H1 (cell line): ENCODE data around the gene DFFB. TPM values are rescaled to one million over a fixed set of nuclear protein-coding genes. Genes with fewer than 3 reads are reported as not detected.

Experiments
- CTCF ChIA-PET: fragments of 300-600 bp; sonication (Branson Sonifier 250); formaldehyde crosslinking; loops from one replicate; lab custom pipeline; 2021; ENCODE audit not compliant: partially characterized antibody; lab: Charles Lee
- POLR2A ChIA-PET: fragments of 300-600 bp; sonication (Branson Sonifier 250); formaldehyde crosslinking; loops from one replicate; lab custom pipeline; 2021; ENCODE audit warnings: inconsistent platforms; ENCODE audit not compliant: partially characterized antibody; lab: Charles Lee
- DNase-seq, 2 experiments: peaks; one replicate each; pipeline versions ENCODE4 v3.0.0 to v3.0.0-alpha.2; 2010 to 2022; ENCODE audit warnings: low spot score in 2 of 2, low read depth in 1 of 2, mixed read lengths in 1 of 2
- FAIRE-seq: peaks from 2 replicates; lab custom pipeline; 2011; peaks lifted over from hg19 to GRCh38; lab: Jason Lieb, UNC
- H2AFZ ChIP-seq: 2 replicates; pipeline ENCODE4 v1.8.1; 2012; ENCODE audit warnings: low read length, inconsistent platforms
- H2AK5ac ChIP-seq: 2 replicates; pipeline ENCODE4 v1.6.1; 2013; ENCODE audit warnings: low read depth, low read length
- H2BK120ac ChIP-seq: replicated peaks from 2 replicates; pipeline ENCODE3; 2013; ENCODE audit warnings: low read depth, low read length, inconsistent platforms
- H2BK12ac ChIP-seq: 2 replicates; pipeline ENCODE4 v1.6.1; 2013; ENCODE audit warnings: low read depth, low read length
- H2BK15ac ChIP-seq: 2 replicates; pipeline ENCODE4 v1.6.1; 2013; ENCODE audit warnings: low read length
- H2BK20ac ChIP-seq: 2 replicates; pipeline ENCODE4 v1.6.1; 2013; ENCODE audit warnings: low read length
- H2BK5ac ChIP-seq: 2 replicates; pipeline ENCODE4 v1.6.1; 2013; ENCODE audit warnings: low read depth, low read length
- H3K14ac ChIP-seq: 2 replicates; pipeline ENCODE4 v1.6.1; 2013; ENCODE audit warnings: inconsistent platforms; ENCODE audit not compliant: insufficient read length
- H3K18ac ChIP-seq: 2 replicates; pipeline ENCODE4 v1.6.1; 2013; ENCODE audit warnings: low read length; ENCODE audit errors: extremely low read depth
- H3K23ac ChIP-seq: 2 replicates; pipeline ENCODE4 v1.6.1; 2013; ENCODE audit warnings: inconsistent platforms; ENCODE audit not compliant: insufficient read length
- H3K23me2 ChIP-seq: 2 replicates; pipeline ENCODE4 v1.6.1; 2013; ENCODE audit warnings: low read depth, low read length
- H3K27ac ChIP-seq: 2 replicates; pipeline ENCODE4 v1.6.1; 2011; ENCODE audit warnings: low read depth, low read length, inconsistent platforms
- H3K27me3 ChIP-seq, 4 experiments: replicated peaks in 1 of 4; 1 replicate in 1 of 4; 2 replicates in 3 of 4; pipeline versions ENCODE4 v1.6.1 to v1.8.1; 2011 to 2013; ENCODE audit warnings: low read length in 3 of 4, mild to moderate bottlenecking in 3 of 4, inconsistent platforms in 2 of 4, mixed read lengths in 2 of 4, moderate library complexity in 1 of 4; ENCODE audit not compliant: control insufficient read depth in 3 of 4, insufficient read depth in 3 of 4; ENCODE audit errors: extremely low read depth in 1 of 4
- H3K36me3 ChIP-seq, 4 experiments: 2 replicates each; pipeline versions ENCODE4 v1.6.1 to v1.8.1; 2011 to 2013; ENCODE audit warnings: mild to moderate bottlenecking in 4 of 4, low read length in 3 of 4, moderate library complexity in 2 of 4, control low read depth in 1 of 4, inconsistent platforms in 1 of 4; ENCODE audit not compliant: insufficient read depth in 4 of 4, control insufficient read depth in 2 of 4
- H3K4ac ChIP-seq: replicated peaks from 2 replicates; pipeline ENCODE3; 2013; ENCODE audit warnings: low read length, low read depth, mixed read lengths, inconsistent platforms; ENCODE audit not compliant: insufficient read length
- H3K4me1 ChIP-seq, 4 experiments: replicated peaks in 1 of 4; 1 replicate in 1 of 4; 2 replicates in 3 of 4; pipeline versions ENCODE4 v1.6.1 to v1.8.1; 2011 to 2013; ENCODE audit warnings: low read length in 3 of 4, inconsistent platforms in 2 of 4, mixed read lengths in 1 of 4; ENCODE audit not compliant: insufficient read depth in 4 of 4, control insufficient read depth in 3 of 4
- H3K4me2 ChIP-seq, 2 experiments: 2 replicates each; pipeline versions ENCODE4 v1.6.1 to v1.8.1; 2011 to 2013; ENCODE audit warnings: low read depth in 2 of 2, low read length in 2 of 2, control low read depth in 1 of 2, inconsistent platforms in 1 of 2, mild to moderate bottlenecking in 1 of 2; ENCODE audit not compliant: insufficient read depth in 1 of 2
- H3K4me3 ChIP-seq, 4 experiments: fragments of 200-600, 300-600 bp in 1 of 4; sonication (generic), shearing (Covaris generic), sonication (Bioruptor Twin) in 1 of 4; 2 replicates each; pipeline versions ENCODE4 v1.5.1 to v1.8.1; 2011 to 2016; ENCODE audit warnings: low read length in 4 of 4, low read depth in 3 of 4, control low read depth in 2 of 4, inconsistent platforms in 2 of 4, mild to moderate bottlenecking in 2 of 4, mixed read lengths in 1 of 4, moderate library complexity in 1 of 4; ENCODE audit not compliant: insufficient read depth in 2 of 4; ENCODE audit errors: extremely low read depth in 1 of 4
- H3K56ac ChIP-seq: replicated peaks from 2 replicates; pipeline ENCODE3; 2013; ENCODE audit warnings: low read depth, mild to moderate bottlenecking, mixed read lengths, low read length, inconsistent platforms; ENCODE audit not compliant: insufficient read length
- H3K79me1 ChIP-seq: 2 replicates; pipeline ENCODE4 v1.6.1; 2013; ENCODE audit warnings: low read depth, low read length, control low read depth
- H3K79me2 ChIP-seq, 2 experiments: 2 replicates each; pipeline versions ENCODE4 v1.6.1 to v1.8.1; 2012 to 2013; ENCODE audit warnings: low read length in 2 of 2, mild to moderate bottlenecking in 2 of 2, inconsistent platforms in 1 of 2; ENCODE audit not compliant: insufficient read depth in 2 of 2, control insufficient read depth in 1 of 2
- H3K9ac ChIP-seq, 4 experiments: replicated peaks in 1 of 4; 1 replicate in 1 of 4; 2 replicates in 3 of 4; pipeline versions ENCODE4 v1.6.1 to v1.8.1; 2011 to 2013; ENCODE audit warnings: low read depth in 3 of 4, low read length in 3 of 4, control low read depth in 2 of 4, mild to moderate bottlenecking in 2 of 4, moderate library complexity in 2 of 4, inconsistent platforms in 1 of 4; ENCODE audit errors: extremely low read depth in 1 of 4
- H3K9me3 ChIP-seq, 2 experiments: 2 replicates each; pipeline versions ENCODE4 v1.6.1 to v1.8.1; 2012 to 2013; ENCODE audit warnings: mild to moderate bottlenecking in 2 of 2, moderate library complexity in 2 of 2, control low read depth in 1 of 2, inconsistent platforms in 1 of 2, low read depth in 1 of 2, low read length in 1 of 2, mixed read lengths in 1 of 2; ENCODE audit not compliant: insufficient read depth in 2 of 2
- H4K20me1 ChIP-seq, 2 experiments: replicated peaks in 1 of 2; 2 replicates each; pipeline versions ENCODE3 to v1.8.1; 2011 to 2013; ENCODE audit warnings: inconsistent platforms in 2 of 2, low read length in 2 of 2, mild to moderate bottlenecking in 1 of 2; ENCODE audit not compliant: insufficient read depth in 2 of 2, control insufficient read depth in 1 of 2
- H4K5ac ChIP-seq: 2 replicates; pipeline ENCODE4 v1.6.1; 2013; ENCODE audit warnings: low read length, low read depth, mixed read lengths, inconsistent platforms; ENCODE audit not compliant: insufficient read length
- H4K8ac ChIP-seq: 2 replicates; pipeline ENCODE4 v1.8.0; 2013; ENCODE audit warnings: mild to moderate bottlenecking, moderate library complexity, low read length, inconsistent platforms; ENCODE audit not compliant: insufficient read depth; ENCODE audit errors: extremely low read depth
- H4K91ac ChIP-seq: replicated peaks from 2 replicates; pipeline ENCODE3; 2013; ENCODE audit warnings: low read length, mixed read lengths, inconsistent platforms; ENCODE audit not compliant: insufficient read length
- BACH1 ChIP-seq: IDR thresholded peaks from 2 replicates; pipeline ENCODE4 v1.6.1; 2012; ENCODE audit warnings: low read length, improper control_type of control experiment
- BCL11A ChIP-seq, 2 experiments: IDR thresholded peaks; one replicate each; pipeline ENCODE4 v1.6.1; 2011; ENCODE audit warnings: low read depth in 2 of 2, low read length in 2 of 2, mild to moderate bottlenecking in 2 of 2
- CHD1 ChIP-seq: IDR thresholded peaks from 2 replicates; pipeline ENCODE4 v1.6.1; 2012; ENCODE audit warnings: low read depth, low read length, improper control_type of control experiment
- JUN ChIP-seq: IDR thresholded peaks from 2 replicates; pipeline ENCODE4 v1.6.1; 2011; ENCODE audit warnings: low read depth, mild to moderate bottlenecking, improper control_type of control experiment, low read length
- RFX5 ChIP-seq: IDR thresholded peaks from 2 replicates; pipeline ENCODE4 v1.6.1; 2011; ENCODE audit warnings: low read depth, low read length, improper control_type of control experiment, borderline replicate concordance
- TAF7 ChIP-seq: optimal IDR thresholded peaks from 2 replicates; pipeline ENCODE3; 2011; ENCODE audit warnings: low read depth, mild to moderate bottlenecking, inconsistent platforms, low read length, moderate library complexity, borderline replicate concordance
- WGBS, 2 experiments: shearing (Covaris generic) in 1 of 2; methylation state at CpG; one replicate each; pipeline versions ENCODE4 v1.1.6 to v1.1.7; 2013 to 2015; ENCODE audit warnings: low lambda C conversion rate in 2 of 2, mixed read lengths in 2 of 2, inconsistent platforms in 1 of 2, low coverage in 1 of 2, missing lambda C conversion rate in 1 of 2; ENCODE audit not compliant: insufficient replicate concordance in 2 of 2, insufficient coverage in 1 of 2, insufficient read length in 1 of 2; ENCODE audit errors: extremely low coverage in 1 of 2, missing lambda C conversion rate in 1 of 2; 5-methylcytosine and 5-hydroxymethylcytosine counted together
- polyA plus RNA-seq, 7 experiments: library from polyadenylated mRNA; depleted of rRNA in 3 of 7; stranded (reverse) in 5 of 7; unstranded in 2 of 7; fragments of >200 nt in 5 of 7; fragments of 200-250 nt in 2 of 7; gene quantifications; 1 replicate in 5 of 7; 2 replicates in 1 of 7; 4 replicates in 1 of 7; pipeline versions ENCODE4 v1.2.1 to v1.2.3, GENCODE V29; 2011 to 2013; ENCODE audit warnings: missing spikeins in 2 of 7, mixed read lengths in 2 of 7
- total RNA-seq: library from RNA; stranded (reverse); fragmentation: NEBNext Ultra II Directional; extraction: Animal tissue kit (Norgen Biotek cat#: 25700); gene quantifications from 2 replicates; pipeline ENCODE4 v1.2.1, GENCODE V29; 2021

DFFB gene
- total and polyA plus RNA-seq, 2 of the 8 experiments (the other 6 are each of a cell fraction or from before 2014, with no cell fraction given), result 8.6 to 11.9 TPM

DNA sequence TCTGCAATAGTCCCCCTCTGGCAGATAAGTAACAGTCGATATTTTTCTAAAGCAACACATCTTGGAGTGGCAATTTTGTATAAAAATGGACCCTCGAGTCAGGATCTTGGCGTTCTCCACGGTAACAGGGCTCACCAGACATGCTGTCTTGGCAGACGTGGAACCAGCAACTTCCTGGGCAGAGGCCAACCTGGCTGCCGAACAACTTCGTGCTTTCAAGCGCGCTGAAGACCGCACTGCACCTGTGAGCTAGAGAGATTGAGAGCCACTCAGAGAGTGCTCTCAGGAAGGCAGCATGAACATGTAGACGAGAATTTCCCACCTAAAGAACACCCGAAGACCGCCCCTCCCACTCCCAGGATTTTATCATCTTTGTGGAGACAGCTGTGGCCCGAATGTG, 35.5 kb downstream of the DFFB start:
- H2BK12ac ChIP-seq, result no peak overlapping the region
- H3K23me2 ChIP-seq, result no peaks in the 10 kb centered on the region
- H3K18ac ChIP-seq, result no peak overlapping the region
- no peak overlapping the region for H4K5ac ChIP-seq
- no peak overlapping the region for H3K4ac ChIP-seq
- no peak overlapping the region for H4K8ac ChIP-seq
- no peak overlapping the region for H2AFZ ChIP-seq
- no peak overlapping the region for H2BK15ac ChIP-seq
- no peak overlapping the region for H2BK120ac ChIP-seq
- no peak overlapping the region for H2BK5ac ChIP-seq
- no peaks in the 10 kb centered on the region for H3K4me1 ChIP-seq
- no peak overlapping the region for H3K4me2 ChIP-seq
- no peaks in the 10 kb centered on the region for H3K9me3 ChIP-seq
- no peak for FAIRE-seq
- no peak overlapping the region for H3K9ac ChIP-seq
- no peak overlapping the region for H4K91ac ChIP-seq
- no peak overlapping the region for H3K14ac ChIP-seq
- ChIA-PET CTCF (no interaction called here), POLR2A (no interaction called here)
- H2BK20ac ChIP-seq, result no peak overlapping the region
- no peak for TF ChIP-seq TAF7
- TF ChIP-seq BACH1, result no peak
- no peak for TF ChIP-seq RFX5
- TF ChIP-seq BCL11A (IDR thresholded peaks at IDR 0.05; ENCODE audit: low read depth in 2 of 2, low read length in 2 of 2), result no peak
- TF ChIP-seq CHD1, result no peak
- no peak for TF ChIP-seq JUN
- no peak overlapping the region for H3K4me3 ChIP-seq
- H4K20me1 ChIP-seq, result peaks cover 10 to 17% of the 10 kb centered on the region in 2 experiments
- H3K27me3 ChIP-seq, result no peaks in the 10 kb centered on the region
- DNase-seq, result no peak
- peaks cover 14 to 25% (median 20%) of the 10 kb centered on the region in 4 experiments; a peak in 6 of 8 replicates for H3K36me3 ChIP-seq
- H3K79me1 ChIP-seq, result peaks cover 13% of the 10 kb centered on the region
- H3K23ac ChIP-seq, result no peak overlapping the region
- no peak overlapping the region for H3K56ac ChIP-seq
- no peak overlapping the region for H3K27ac ChIP-seq
- H2AK5ac ChIP-seq, result no peak overlapping the region
- 92% methylated on average over 14 of the region's 14 CpGs; no CpG with 5 or more reads in 1 of the 2 experiments for WGBS, 2 experiments
- peaks cover 3 to 45% of the 10 kb centered on the region in 2 experiments; a peak in 3 of 4 replicates for H3K79me2 ChIP-seq
